ENCODE results near the gene MPP3.
A peak's percentile ranks its signal among the peaks of the same experiment; 100 is the strongest.

The MPP3 gene

DNA sequence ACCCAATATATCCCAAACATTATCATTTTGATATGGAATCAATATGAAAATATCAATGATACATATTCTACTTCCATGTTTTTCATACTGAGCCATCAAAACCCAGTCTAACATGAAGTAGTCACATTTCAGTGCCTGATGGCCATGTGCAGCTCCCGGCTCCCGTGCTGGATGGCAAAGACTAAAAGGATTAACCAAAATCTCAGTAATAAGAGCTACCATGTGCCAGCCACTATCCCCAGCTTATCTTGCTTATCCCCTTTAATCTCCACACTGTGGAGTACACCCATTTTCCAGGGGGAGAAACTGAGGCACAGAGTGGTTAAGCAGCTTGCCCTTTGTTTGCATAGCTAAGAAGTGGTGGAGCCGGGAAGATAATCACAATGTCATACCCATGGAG, 23.2 kb upstream of the MPP3 start:
- Histone ChIP-seq H3K36me3 (no peaks in the 10 kb centered on the region), H3K9ac (no peak overlapping the region), H3K4me2 (no peak overlapping the region), H3K4me1 (peaks cover 14 to 30% (median 16%) of the 10 kb centered on the region in 10 experiments; a peak in 18 of 20 replicates), H3K27me3 (no peaks in the 10 kb centered on the region), H3K4me3 (no peak overlapping the region), H3K27ac (no peak overlapping the region), H3K9me3 (replicated peaks in 1 of 11) (peaks cover 0 to 8% (median 0%) of the 10 kb centered on the region in 11 experiments; a peak in 5 of 22 replicates), H4K20me1 (no peaks in the 10 kb centered on the region)
- no peak for TF ChIP-seq Cebpa-rat (IDR thresholded peaks at IDR 0.05)

- Histone ChIP-seq H3K9ac (no peak overlapping the region), H3K4me3 (no peak overlapping the region), H3K4me1 (peaks cover 8 to 20% (median 10%) of the 10 kb centered on the region in 10 experiments; a peak in 15 of 20 replicates), H3K9me3 (replicated peaks in 1 of 11) (peaks cover 0 to 8% (median 0%) of the 10 kb centered on the region in 11 experiments; a peak in 5 of 22 replicates), H3K4me2 (no peak overlapping the region), H4K20me1 (no peaks in the 10 kb centered on the region), H3K36me3 (no peaks in the 10 kb centered on the region), H3K27ac (no peak overlapping the region), H3K27me3 (no peaks in the 10 kb centered on the region)
- no peak for TF ChIP-seq Cebpa-rat (IDR thresholded peaks at IDR 0.05)
Measured at GRCh38 chr17:43855061-43855460, 22.1 kb upstream of the MPP3 start.

GRCh38 chr17:43854498-43854897, 21.6 kb upstream of the MPP3 start:
- H3K9ac ChIP-seq = no peak overlapping the region
- no peaks in the 10 kb centered on the region for H3K27me3 ChIP-seq
- no peak overlapping the region for H3K4me2 ChIP-seq
- no peak overlapping the region for H3K4me3 ChIP-seq
- TF ChIP-seq Cebpa-rat (IDR thresholded peaks at IDR 0.05) = no peak
- H3K27ac ChIP-seq = no peak overlapping the region
- H3K9me3 ChIP-seq (replicated peaks in 1 of 11) = peaks cover 0 to 8% (median 0%) of the 10 kb centered on the region in 11 experiments; a peak in 5 of 22 replicates
- no peaks in the 10 kb centered on the region for H4K20me1 ChIP-seq
- no peaks in the 10 kb centered on the region for H3K36me3 ChIP-seq
- peaks cover 8 to 20% (median 10%) of the 10 kb centered on the region in 10 experiments; a peak in 15 of 20 replicates for H3K4me1 ChIP-seq

GRCh38 chr17:43853546-43853945, 20.6 kb upstream of the MPP3 start:
- H3K27ac ChIP-seq = no peak overlapping the region
- peaks cover 8 to 19% (median 10%) of the 10 kb centered on the region in 10 experiments; a peak in 15 of 20 replicates for H3K4me1 ChIP-seq
- no peak for TF ChIP-seq Cebpa-rat (IDR thresholded peaks at IDR 0.05)
- H4K20me1 ChIP-seq = no peaks in the 10 kb centered on the region
- H3K27me3 ChIP-seq = no peaks in the 10 kb centered on the region
- H3K36me3 ChIP-seq = no peaks in the 10 kb centered on the region
- H3K9ac ChIP-seq = no peak overlapping the region
- H3K9me3 ChIP-seq (replicated peaks in 1 of 11) = peaks cover 0 to 8% (median 0%) of the 10 kb centered on the region in 11 experiments; a peak in 5 of 22 replicates
- no peak overlapping the region for H3K4me2 ChIP-seq
- no peak overlapping the region for H3K4me3 ChIP-seq

- no peaks in the 10 kb centered on the region for H3K27me3 ChIP-seq
- TF ChIP-seq Cebpa-rat (IDR thresholded peaks at IDR 0.05) = no peak
- H4K20me1 ChIP-seq = no peaks in the 10 kb centered on the region
- peaks cover 0 to 14% (median under 1%) of the 10 kb centered on the region in 10 experiments; a peak in 7 of 20 replicates for H3K4me1 ChIP-seq
- no peak overlapping the region for H3K4me2 ChIP-seq
- H3K27ac ChIP-seq = no peak overlapping the region
- no peak overlapping the region for H3K9ac ChIP-seq
- no peaks in the 10 kb centered on the region for H3K36me3 ChIP-seq
- H3K4me3 ChIP-seq = no peak overlapping the region
- peaks cover 0 to 8% (median 0%) of the 10 kb centered on the region in 11 experiments; a peak in 5 of 22 replicates for H3K9me3 ChIP-seq (replicated peaks in 1 of 11)
Measured at GRCh38 chr17:43852571-43852970, 19.6 kb upstream of the MPP3 start.

DNA sequence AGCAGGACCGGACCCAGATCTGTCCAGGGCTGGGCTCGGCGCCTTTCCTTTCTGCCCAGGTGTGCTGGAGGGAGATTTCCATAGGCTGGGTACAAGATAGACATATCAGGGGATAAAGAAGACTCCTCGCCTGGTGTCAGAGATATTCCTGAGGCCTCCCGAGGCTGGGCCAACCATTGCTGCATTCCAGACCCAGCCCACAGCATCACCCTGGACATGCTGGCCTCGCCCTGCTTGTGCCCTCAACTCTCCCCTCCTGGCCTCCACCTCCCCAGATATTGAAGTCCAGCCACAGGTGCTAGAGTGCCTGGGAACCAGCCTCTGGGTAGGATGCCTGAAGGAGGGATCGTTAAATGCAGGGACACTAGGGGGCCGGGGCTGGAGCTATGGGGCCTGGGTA, 16.2 kb upstream of the MPP3 start:
- peaks cover 0 to 23% (median 7%) of the 10 kb centered on the region in 10 experiments; a peak in 14 of 20 replicates for H3K4me1 ChIP-seq
- TF ChIP-seq Cebpa-rat (IDR thresholded peaks at IDR 0.05) = no peak

DNA sequence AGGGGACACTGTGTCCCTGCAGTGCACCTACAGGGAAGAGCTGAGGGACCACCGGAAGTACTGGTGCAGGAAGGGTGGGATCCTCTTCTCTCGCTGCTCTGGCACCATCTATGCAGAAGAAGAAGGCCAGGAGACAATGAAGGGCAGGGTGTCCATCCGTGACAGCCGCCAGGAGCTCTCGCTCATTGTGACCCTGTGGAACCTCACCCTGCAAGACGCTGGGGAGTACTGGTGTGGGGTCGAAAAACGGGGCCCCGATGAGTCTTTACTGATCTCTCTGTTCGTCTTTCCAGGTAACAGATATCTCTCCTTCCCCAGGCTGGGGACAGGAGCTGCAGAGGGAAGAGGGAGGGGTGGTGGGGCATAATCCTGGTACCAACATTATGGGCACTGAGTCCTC, 15.7 kb upstream of the MPP3 start:
- Histone ChIP-seq H3K27ac (no peak overlapping the region), H3K27me3 (no peaks in the 10 kb centered on the region), H3K4me3 (no peak overlapping the region), H3K36me3 (no peaks in the 10 kb centered on the region), H3K4me1 (peaks cover 0 to 23% (median 7%) of the 10 kb centered on the region in 10 experiments; a peak in 14 of 20 replicates), H3K4me2 (no peak overlapping the region), H3K9me3 (replicated peaks in 1 of 11) (no peaks in the 10 kb centered on the region), H4K20me1 (no peaks in the 10 kb centered on the region), H3K9ac (no peak overlapping the region)
- no peak for TF ChIP-seq Cebpa-rat (IDR thresholded peaks at IDR 0.05)

More for the DNA sequence above, 16.2 kb upstream of the MPP3 start:
- no peaks in the 10 kb centered on the region for H3K9me3 ChIP-seq (replicated peaks in 1 of 11)
- no peak overlapping the region for H3K4me3 ChIP-seq
- H3K9ac ChIP-seq = no peak overlapping the region
- H3K36me3 ChIP-seq = no peaks in the 10 kb centered on the region
- no peak overlapping the region for H3K27ac ChIP-seq
- H3K4me2 ChIP-seq = no peak overlapping the region
- no peaks in the 10 kb centered on the region for H3K27me3 ChIP-seq
- no peaks in the 10 kb centered on the region for H4K20me1 ChIP-seq

DNA sequence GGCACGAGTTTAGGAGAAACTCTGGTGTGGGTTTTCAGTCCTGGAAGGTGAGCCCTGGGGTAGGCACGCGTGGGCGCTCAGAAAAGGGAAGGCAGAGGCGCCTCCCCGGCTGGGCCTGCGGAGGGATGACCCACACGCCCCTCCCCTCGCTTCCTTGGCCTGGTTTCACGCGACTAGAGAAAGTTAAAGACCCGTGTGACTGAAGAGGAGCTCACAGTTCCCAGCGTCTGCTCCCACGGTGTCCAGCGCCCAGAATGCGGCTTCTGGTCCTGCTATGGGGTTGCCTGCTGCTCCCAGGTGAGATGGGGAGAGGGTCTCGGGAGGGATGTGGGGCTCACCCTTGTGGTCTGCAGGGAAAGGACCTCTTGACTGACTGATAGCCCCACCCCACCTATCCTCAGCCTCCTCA, 14.0 kb upstream of the MPP3 start, which contains the start of gene CD300LG:
Gene CD300LG (plus strand): TSS at position 214 of the 409 bp plus-strand sequence. CDS start 41 bp downstream, at position 255.
- H3K27me3 ChIP-seq = no peaks in the 10 kb centered on the region
- no peak for TF ChIP-seq Cebpa-rat (IDR thresholded peaks at IDR 0.05)
- H3K27ac ChIP-seq = peak within 1 kb of the TSS in 2 of 11 experiments; percentile 4 to 5; a peak in 2 of 22 replicates
- H3K9me3 ChIP-seq (replicated peaks in 1 of 11) = no peaks in the 10 kb centered on the region
- H3K4me2 ChIP-seq = peak within 1 kb of the TSS in 8 of 11 experiments; percentile 18 to 78 (median 66); a peak in 13 of 22 replicates
- peak within 1 kb of the TSS in 2 of 11 experiments; percentile 29 to 40; a peak in 3 of 22 replicates for H3K9ac ChIP-seq
- no peak within 1 kb of the TSS for H3K4me3 ChIP-seq
- peaks cover 0 to 21% (median 7%) of the 10 kb centered on the region in 10 experiments; a peak in 14 of 20 replicates for H3K4me1 ChIP-seq
- H4K20me1 ChIP-seq = no peaks in the 10 kb centered on the region
- no peaks in the 10 kb centered on the region for H3K36me3 ChIP-seq

DNA sequence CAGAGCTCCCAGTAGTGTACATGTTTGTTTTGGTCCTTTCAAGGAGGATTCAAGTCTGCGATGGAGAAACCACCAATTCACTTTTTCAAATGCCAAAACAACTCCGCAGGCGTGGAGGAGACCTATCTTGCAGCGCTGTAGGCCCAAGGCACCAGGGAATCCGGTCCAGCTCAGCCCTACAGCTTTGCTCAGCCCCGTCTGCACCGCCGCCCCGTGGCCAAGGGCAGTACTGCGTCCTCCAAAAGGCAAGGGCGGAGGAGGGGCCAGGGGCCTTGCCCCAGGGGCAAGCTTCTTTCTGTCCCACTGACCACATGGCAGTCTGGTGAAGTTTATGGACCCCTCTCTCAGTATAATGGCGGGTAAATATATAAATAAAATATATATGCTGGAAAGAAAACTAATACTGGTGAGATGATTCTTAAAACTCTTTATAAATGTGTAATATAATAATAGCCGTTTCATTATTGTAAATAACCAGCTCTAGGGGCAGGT, 13.3 kb upstream of the MPP3 start:
- no peak for TF ChIP-seq Cebpa-rat (IDR thresholded peaks at IDR 0.05)

More for the DNA sequence above, 13.3 kb upstream of the MPP3 start:
- Histone ChIP-seq H3K27ac (no peak overlapping the region; a peak in 1 of 22 replicates), H3K9me3 (replicated peaks in 1 of 11) (no peaks in the 10 kb centered on the region), H3K27me3 (no peaks in the 10 kb centered on the region), H4K20me1 (no peaks in the 10 kb centered on the region), H3K4me1 (peaks cover 0 to 14% (median 7%) of the 10 kb centered on the region in 10 experiments; a peak in 14 of 20 replicates), H3K4me3 (no peak overlapping the region), H3K36me3 (no peaks in the 10 kb centered on the region), H3K9ac (no peak overlapping the region), H3K4me2 (peak overlapping the region in 3 of 11 experiments; percentile 67 to 78 (median 70); a peak in 4 of 22 replicates)
